IMR-90 (cell line): ENCODE measurements around the gene ZFAND2A. TPM values are rescaled to one million over a fixed set of nuclear protein-coding genes. Genes with fewer than 3 reads are reported as not detected.

ENCODE experiments used
- ATAC-seq: fragments of 200-7000 bp; cut with Tn5 transposase; 2 replicates; pipeline ENCODE4 v1.9.1; 2020; ENCODE audit warnings: low read depth, mild to moderate bottlenecking, moderate library complexity
- BruUV-seq: library from RNA; stranded (reverse); fragments of 400-500 nt; replicated peaks from 2 replicates; lab custom pipeline; 2021; lab: Mats Ljungman, UMichigan
- CTCF ChIA-PET: fragments of 300-600 bp; formaldehyde crosslinking; extraction: SDS; loops from one replicate; lab custom pipeline; 2021; ENCODE audit warnings: antibody characterized with exemption; lab: Yijun Ruan, JAX
- POLR2A ChIA-PET: fragments of 300-600 bp; sonication (Branson Sonifier 250); formaldehyde crosslinking; loops from one replicate; lab custom pipeline; 2022; ENCODE audit warnings: antibody characterized with exemption; ENCODE audit not compliant: unreplicated experiment; lab: Charles Lee
- DNase-seq: peaks from one replicate; pipeline ENCODE4 v3.0.0; 2013
- H2AFZ ChIP-seq: replicated peaks from 2 replicates; pipeline ENCODE3; 2013; ENCODE audit warnings: low read length, mild to moderate bottlenecking; ENCODE audit not compliant: poor library complexity
- H2AK5ac ChIP-seq: 2 replicates; pipeline ENCODE4 v1.6.1; 2013; ENCODE audit warnings: low read depth, low read length, inconsistent platforms
- H2AK9ac ChIP-seq: replicated peaks from 2 replicates; pipeline ENCODE3; 2013; ENCODE audit warnings: mild to moderate bottlenecking, low read depth, low read length, moderate library complexity; ENCODE audit not compliant: poor library complexity
- H2BK120ac ChIP-seq: 2 replicates; pipeline ENCODE4 v1.6.1; 2013; ENCODE audit warnings: low read depth, low read length, inconsistent platforms
- H2BK15ac ChIP-seq: 3 replicates; pipeline ENCODE4 v1.6.1; 2013; ENCODE audit warnings: low read depth, low read length, inconsistent platforms
- H2BK20ac ChIP-seq: 2 replicates; pipeline ENCODE4 v1.6.1; 2013; ENCODE audit warnings: low read depth, mild to moderate bottlenecking, inconsistent platforms, low read length, moderate library complexity
- H2BK5ac ChIP-seq: 2 replicates; pipeline ENCODE4 v1.6.1; 2013; ENCODE audit warnings: mild to moderate bottlenecking, low read depth, low read length, inconsistent platforms; ENCODE audit not compliant: poor library complexity, severe bottlenecking
- H3K14ac ChIP-seq: replicated peaks from 2 replicates; pipeline ENCODE4 v1.6.1; 2013; ENCODE audit warnings: low read depth, low read length, inconsistent platforms
- H3K18ac ChIP-seq: 2 replicates; pipeline ENCODE4 v1.6.1; 2013; ENCODE audit warnings: low read depth, low read length, control low read depth
- H3K23ac ChIP-seq: 2 replicates; pipeline ENCODE4 v1.6.1; 2013; ENCODE audit warnings: low read depth, low read length, inconsistent platforms
- H3K27ac ChIP-seq: 2 replicates; pipeline ENCODE4 v1.5.1; 2013; ENCODE audit warnings: mild to moderate bottlenecking, control low read depth, low read length; ENCODE audit not compliant: insufficient read depth
- H3K27me3 ChIP-seq: 2 replicates; pipeline ENCODE4 v1.6.1; 2013; ENCODE audit warnings: low read length; ENCODE audit not compliant: control insufficient read depth, insufficient read depth
- H3K36me3 ChIP-seq: 2 replicates; pipeline ENCODE4 v1.6.1; 2013; ENCODE audit warnings: low read length, mixed read lengths; ENCODE audit not compliant: control insufficient read depth, insufficient read depth
- H3K4ac ChIP-seq: 2 replicates; pipeline ENCODE4 v1.6.1; 2013; ENCODE audit warnings: low read depth, low read length, inconsistent platforms
- H3K4me1 ChIP-seq: 2 replicates; pipeline ENCODE4 v1.6.1; 2013; ENCODE audit warnings: low read length, mixed read lengths; ENCODE audit not compliant: control insufficient read depth, insufficient read depth
- H3K4me2 ChIP-seq: 2 replicates; pipeline ENCODE4 v1.6.1; 2013; ENCODE audit warnings: low read depth, mild to moderate bottlenecking, control low read depth, low read length, moderate library complexity
- H3K4me3 ChIP-seq: 2 replicates; pipeline ENCODE4 v1.5.1; 2013; ENCODE audit warnings: low read depth, mild to moderate bottlenecking, control low read depth, low read length, moderate library complexity; ENCODE audit not compliant: insufficient read depth
- H3K56ac ChIP-seq: 2 replicates; pipeline ENCODE4 v1.6.1; 2013; ENCODE audit warnings: low read length, inconsistent platforms; ENCODE audit not compliant: insufficient read depth; ENCODE audit errors: extremely low read depth
- H3K79me1 ChIP-seq, 2 experiments: 2 replicates each; pipeline ENCODE4 v1.6.1; 2013; ENCODE audit warnings: low read length in 2 of 2, inconsistent platforms in 1 of 2, low read depth in 1 of 2
- H3K9ac ChIP-seq: 2 replicates; pipeline ENCODE4 v1.6.1; 2013; ENCODE audit warnings: low read depth, low read length, control low read depth
- H3K9me1 ChIP-seq: 2 replicates; pipeline ENCODE4 v1.6.1; 2013; ENCODE audit warnings: low read length, inconsistent platforms; ENCODE audit not compliant: insufficient read depth
- H3K9me3 ChIP-seq: 2 replicates; pipeline ENCODE4 v1.6.1; 2013; ENCODE audit warnings: low read length; ENCODE audit not compliant: control insufficient read depth, insufficient read depth
- H4K20me1 ChIP-seq: 2 replicates; pipeline ENCODE4 v1.6.1; 2013; ENCODE audit warnings: low read length, inconsistent platforms; ENCODE audit not compliant: insufficient read depth
- H4K5ac ChIP-seq: 2 replicates; pipeline ENCODE4 v1.6.1; 2013; ENCODE audit warnings: mild to moderate bottlenecking, low read depth, low read length, control low read depth
- H4K8ac ChIP-seq, 2 experiments: 2 replicates each; pipeline ENCODE4 v1.6.1; 2013; ENCODE audit warnings: low read depth in 2 of 2, low read length in 2 of 2, control low read depth in 1 of 2, inconsistent platforms in 1 of 2
- H4K91ac ChIP-seq: 2 replicates; pipeline ENCODE4 v1.6.1; 2013; ENCODE audit warnings: low read depth, low read length, inconsistent platforms; ENCODE audit not compliant: insufficient read depth
- ELK1 ChIP-seq: fragments of 150-350 bp; IDR thresholded peaks from 2 replicates; pipeline ENCODE4 v1.6.1; 2016; ENCODE audit warnings: low read depth, mild to moderate bottlenecking, low read length, moderate library complexity, borderline replicate concordance
- RAD21 ChIP-seq: IDR thresholded peaks from 2 replicates; pipeline ENCODE4 v1.6.1; 2012; ENCODE audit warnings: low read length, improper control_type of control experiment
- SMC3 ChIP-seq: fragments of 150-350 bp; IDR thresholded peaks from 2 replicates; pipeline ENCODE4 v1.6.1; 2016; ENCODE audit warnings: low read depth, mild to moderate bottlenecking, antibody characterized with exemption, low read length, moderate library complexity
- WGBS, 2 experiments: methylation state at CpG; one replicate each; pipeline versions ENCODE4 v1.1.5 to v1.1.7; 2013; ENCODE audit warnings: missing lambda C conversion rate in 2 of 2; ENCODE audit not compliant: insufficient read length in 1 of 2; ENCODE audit errors: extremely low coverage in 2 of 2; 5-methylcytosine and 5-hydroxymethylcytosine counted together
- dilution Hi-C: fragments of 300-500 bp; cut with HindIII; formaldehyde crosslinking; loops from one replicate; pipeline ENCODE4 v1.14.3; 2018; ENCODE audit warnings: low sequenced_read_pairs; ENCODE audit not compliant: unreplicated experiment
- in situ Hi-C: fragments of 300-500 bp; cut with MboI; formaldehyde crosslinking; loops from 3 replicates; pipeline ENCODE4 v1.14.3; 2019; ENCODE audit warnings: low sequenced_read_pairs, inconsistent platforms, mixed read lengths
- intact Hi-C: fragments of 100-400 bp; cut with micrococcal nuclease; formaldehyde crosslinking; loops from 2 replicates; pipeline ENCODE4 v1.10.0; 2022
- polyA plus RNA-seq, 3 experiments: library from polyadenylated mRNA; depleted of rRNA; stranded (reverse); fragments of >200 nt; gene quantifications; 2 replicates each; pipeline ENCODE4 v1.2.3, GENCODE V29; 2012; ENCODE audit warnings: low replicate concordance in 1 of 3
- total RNA-seq: library from RNA; depleted of rRNA; stranded (reverse); fragments of >200 nt; gene quantifications from 2 replicates; pipeline ENCODE4 v1.2.3, GENCODE V29; 2012
- TF ChIP-seq, protein P1 (sequence below): conservative IDR thresholded peaks from 2 replicates; pipeline ENCODE4 v1.5.1; 2012; ENCODE audit warnings: mild to moderate bottlenecking, low read depth, low read length, improper control_type of control experiment

ZFAND2A gene
- total and polyA plus RNA-seq, 2 of the 4 experiments (the other 2 are of a cell fraction) = 11.8 to 28.7 TPM

DNA sequence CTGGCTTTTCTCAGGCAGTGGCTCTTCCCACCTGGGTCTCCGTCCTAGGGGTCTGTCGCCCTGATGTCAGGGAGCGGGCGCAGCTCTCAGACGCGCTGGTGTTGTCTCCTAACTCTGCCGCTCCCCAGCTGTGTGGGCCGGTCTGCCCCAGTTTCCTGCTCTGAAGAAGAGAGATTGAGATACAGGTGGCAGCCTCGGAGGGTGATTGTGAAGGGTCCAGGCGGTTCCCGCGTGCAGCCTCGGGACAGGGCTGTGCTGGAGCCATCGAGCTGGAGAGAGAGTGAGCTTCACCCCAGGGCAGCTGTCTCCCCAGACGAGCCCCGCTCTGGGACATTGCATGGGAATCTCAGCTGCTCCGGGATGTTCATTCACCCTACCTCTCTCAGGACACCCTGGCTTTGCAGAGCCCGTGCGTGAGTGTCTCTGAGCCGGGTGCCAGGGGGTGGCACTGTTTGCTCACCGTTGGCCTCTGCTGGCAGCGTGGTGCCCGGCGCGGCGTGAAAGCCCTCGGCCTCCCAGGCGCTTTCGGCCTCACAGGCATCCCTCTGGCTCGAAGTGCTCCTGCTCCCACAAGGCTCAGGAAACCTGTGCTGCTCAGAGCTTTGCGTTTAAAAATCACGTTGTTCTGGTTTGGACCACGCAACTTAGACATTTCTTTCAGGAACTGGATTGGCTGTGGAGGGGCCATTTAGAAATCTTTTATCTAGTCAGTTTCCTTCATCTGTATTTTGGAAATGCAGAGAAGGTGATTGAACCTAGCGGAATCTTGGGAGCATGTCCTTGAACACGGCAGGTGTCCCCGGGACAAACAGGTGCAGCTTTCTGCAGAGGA is 33.8 kb upstream of the ZFAND2A start:
- Histone ChIP-seq H4K5ac (no peak overlapping the region), H2BK120ac (peak overlapping the region; percentile 22; the same call in 1 of the 2 replicates), H3K9me1 (no peaks in the 10 kb centered on the region), H3K4me2 (no peak overlapping the region), H3K4ac (no peak overlapping the region), H2AFZ (peak overlapping the region; percentile 70), H3K4me3 (no peak overlapping the region), H3K56ac (no peak overlapping the region), H4K8ac (0 out of 4 replicates have a peak overlapping the region, but pooled peaks of 1 of the 2 experiments have one; percentile 25), H2AK5ac (peak overlapping the region; percentile 27; the same call in 1 of the 2 replicates), H2BK15ac (no peak overlapping the region), H2BK5ac (no peak overlapping the region), H4K91ac (no peak overlapping the region), H3K9ac (no peak overlapping the region), H3K9me3 (no peaks in the 10 kb centered on the region), H2AK9ac (peak overlapping the region; percentile 70), H3K36me3 (no peaks in the 10 kb centered on the region), H3K23ac (no peak overlapping the region), H3K27me3 (no peaks in the 10 kb centered on the region), H3K14ac (no peak overlapping the region), H3K27ac (no peak overlapping the region), H3K79me1 (no peaks in the 10 kb centered on the region), H3K18ac (no peak overlapping the region), H3K4me1 (peaks cover 10% of the 10 kb centered on the region), H4K20me1 (peaks cover 3% of the 10 kb centered on the region; the same call in 1 of the 2 replicates), H2BK20ac (no peak overlapping the region; the same call in 1 of the 2 replicates)
- intact Hi-C loops (loop anchor here (2.0 to 5.0 kb wide), 3 partner anchors 218 to 278 kb away; no protein-coding TSS in a partner anchor), dilution Hi-C loops (no loop called here), in situ Hi-C loops (no loop called here)
- 39% methylated on average over 13 of the region's 36 CpGs; no CpG with 5 or more reads in 1 of the 2 experiments for WGBS, 2 experiments
- ATAC-seq (peak; percentile 65), DNase-seq (peak; percentile 39)
- TF ChIP-seq RAD21 = peak; percentile 64
- TF ChIP-seq ELK1 = no peak
- TF ChIP-seq, protein P1, sequence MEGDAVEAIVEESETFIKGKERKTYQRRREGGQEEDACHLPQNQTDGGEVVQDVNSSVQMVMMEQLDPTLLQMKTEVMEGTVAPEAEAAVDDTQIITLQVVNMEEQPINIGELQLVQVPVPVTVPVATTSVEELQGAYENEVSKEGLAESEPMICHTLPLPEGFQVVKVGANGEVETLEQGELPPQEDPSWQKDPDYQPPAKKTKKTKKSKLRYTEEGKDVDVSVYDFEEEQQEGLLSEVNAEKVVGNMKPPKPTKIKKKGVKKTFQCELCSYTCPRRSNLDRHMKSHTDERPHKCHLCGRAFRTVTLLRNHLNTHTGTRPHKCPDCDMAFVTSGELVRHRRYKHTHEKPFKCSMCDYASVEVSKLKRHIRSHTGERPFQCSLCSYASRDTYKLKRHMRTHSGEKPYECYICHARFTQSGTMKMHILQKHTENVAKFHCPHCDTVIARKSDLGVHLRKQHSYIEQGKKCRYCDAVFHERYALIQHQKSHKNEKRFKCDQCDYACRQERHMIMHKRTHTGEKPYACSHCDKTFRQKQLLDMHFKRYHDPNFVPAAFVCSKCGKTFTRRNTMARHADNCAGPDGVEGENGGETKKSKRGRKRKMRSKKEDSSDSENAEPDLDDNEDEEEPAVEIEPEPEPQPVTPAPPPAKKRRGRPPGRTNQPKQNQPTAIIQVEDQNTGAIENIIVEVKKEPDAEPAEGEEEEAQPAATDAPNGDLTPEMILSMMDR = peak; percentile 61
- TF ChIP-seq SMC3 = peak; percentile 42
- ChIA-PET POLR2A (no interaction called here), CTCF (interaction anchor here (0.8 kb wide), 1 partner anchor 11 kb away, joined by 3 read pairs; no protein-coding TSS in a partner anchor)
- no TSS peak for BruUV-seq
